Left hindlimb (tissue), 1 donor: ENCODE data around the gene RFNG.

ENCODE experiments used
- DNase-seq: peaks from one replicate; pipeline ENCODE4 v3.0.0-alpha.2; 2018

Gene RFNG

GRCh38 chr17:82088838-82089722 lies 37.5 kb upstream of the RFNG start:
- DNase-seq, result peak; percentile 20

GRCh38 chr17:82087961-82088837 lies 36.6 kb upstream of the RFNG start:
- peak; percentile 25 for DNase-seq

GRCh38 chr17:82086941-82087906 lies 35.6 kb upstream of the RFNG start:
- peak; percentile 26 for DNase-seq

GRCh38 chr17:82085931-82086764 lies 34.5 kb upstream of the RFNG start:
- DNase-seq, result peak; percentile 34

GRCh38 chr17:82085031-82085861 lies 33.6 kb upstream of the RFNG start:
- no peak for DNase-seq

GRCh38 chr17:82084373-82085030 lies 32.9 kb upstream of the RFNG start:
- no peak for DNase-seq

GRCh38 chr17:82083533-82084359 lies 32.1 kb upstream of the RFNG start:
- no peak for DNase-seq

- no peak for DNase-seq
Measured at GRCh38 chr17:82083009-82083408, 31.4 kb upstream of the RFNG start.

- DNase-seq, result no peak
Measured at GRCh38 chr17:82082456-82082855, 30.8 kb upstream of the RFNG start.

- no peak for DNase-seq
Measured at GRCh38 chr17:82081966-82082365, 30.4 kb upstream of the RFNG start.

GRCh38 chr17:82081546-82081945 lies 29.9 kb upstream of the RFNG start:
- no peak for DNase-seq

GRCh38 chr17:82080789-82081464 lies 29.3 kb upstream of the RFNG start:
- DNase-seq, result no peak

GRCh38 chr17:82080048-82080788 lies 28.6 kb upstream of the RFNG start:
- DNase-seq, result no peak

GRCh38 chr17:82079001-82079677 lies 27.5 kb upstream of the RFNG start:
- DNase-seq, result no peak

GRCh38 chr17:82078433-82078832 lies 26.8 kb upstream of the RFNG start:
- DNase-seq, result no peak

- DNase-seq, result no peak
Measured at GRCh38 chr17:82077617-82078358, 26.2 kb upstream of the RFNG start.
